Suprapubic skin (tissue), 4 donors: ENCODE measurements around the gene ACTL9. TPM values are rescaled to one million over a fixed set of nuclear protein-coding genes. Genes with fewer than 3 reads are reported as not detected.
"Not testable (repeated sequence)": the region's sequence is repeated elsewhere in the genome, so short reads cannot be mapped to it uniquely, and the experiment has no call there.

ENCODE experiments used
- DNase-seq, 2 donors: peaks; one replicate each; pipeline ENCODE4 v3.0.0-alpha.2; 2019; ENCODE audit warnings: low spot score in 2 of 2
- H3K27ac ChIP-seq: fragments of 200-600 bp; sonication (generic); one replicate; pipeline ENCODE4 v1.5.1; 2019
- H3K27me3 ChIP-seq: fragments of 200-600 bp; sonication (generic); one replicate; pipeline ENCODE4 v1.5.1; 2019
- H3K36me3 ChIP-seq: fragments of 200-600 bp; sonication (generic); one replicate; pipeline ENCODE4 v1.5.1; 2019
- H3K4me1 ChIP-seq: fragments of 200-600 bp; sonication (generic); one replicate; pipeline ENCODE4 v1.5.1; 2019
- H3K4me3 ChIP-seq: fragments of 200-600 bp; sonication (generic); one replicate; pipeline ENCODE4 v1.5.1; 2019; ENCODE audit warnings: mild to moderate bottlenecking
- H3K9me3 ChIP-seq: fragments of 200-600 bp; sonication (generic); one replicate; pipeline ENCODE4 v1.5.1; 2019
- CTCF ChIP-seq, 2 donors: fragments of 200-600 bp in 1 of 2; fragments of 450-650 bp in 1 of 2; sonication (generic) in 1 of 2; IDR thresholded peaks; one replicate each; pipeline ENCODE4 v1.5.1; 2016 to 2019; ENCODE audit warnings: antibody characterized with exemption in 2 of 2, mild to moderate bottlenecking in 1 of 2, moderate library complexity in 1 of 2
- EP300 ChIP-seq: sonication (generic); formaldehyde crosslinking; IDR thresholded peaks from one replicate; pipeline ENCODE4 v1.6.1; 2017; ENCODE audit warnings: antibody characterized with exemption
- POLR2A ChIP-seq, 2 donors: fragments of 450-650 bp; IDR thresholded peaks; one replicate each; pipeline ENCODE4 v1.6.1; 2017; ENCODE audit warnings: antibody characterized with exemption in 2 of 2, mild to moderate bottlenecking in 2 of 2, moderate library complexity in 2 of 2
- POLR2AphosphoS5 ChIP-seq, 3 donors: sonication (generic); formaldehyde crosslinking; IDR thresholded peaks; one replicate each; pipeline ENCODE4 v1.6.1; 2017; ENCODE audit warnings: antibody characterized with exemption in 3 of 3
- WGBS: methylation state at CpG from one replicate; pipeline ENCODE4 v1.1.5; 2018; 5-methylcytosine and 5-hydroxymethylcytosine counted together
- total RNA-seq, 4 donors: library from RNA; depleted of rRNA; stranded (reverse); fragments of >200 nt; gene quantifications; one replicate each; pipeline ENCODE4 v1.1.0, GENCODE V29; 2016

Gene ACTL9
- not detected for total RNA-seq

- 66% methylated on average over 17 of the region's 23 CpGs for WGBS
- no peak within 1 kb of the TSS for H3K27ac ChIP-seq
- H3K4me3 ChIP-seq: no peak within 1 kb of the TSS
- DNase-seq: no peak
- no peaks in the 10 kb centered on the region for H3K36me3 ChIP-seq
- TF ChIP-seq POLR2AphosphoS5 (IDR thresholded peaks at IDR 0.05): no peak
- no peak for TF ChIP-seq EP300
- TF ChIP-seq CTCF (IDR thresholded peaks at IDR 0.05): no peak
- no peak for TF ChIP-seq POLR2A (IDR thresholded peaks at IDR 0.05)
- peaks cover 55% of the 10 kb centered on the region for H3K27me3 ChIP-seq
- H3K4me1 ChIP-seq: no peaks in the 10 kb centered on the region
- no peaks in the 10 kb centered on the region for H3K9me3 ChIP-seq
Measured at GRCh38 chr19:8698433-8699063, at the start of gene ACTL9. ACTL9 (minus strand) TSS chr19:8698795; CDS start chr19:8698701, 94 bp downstream.

DNA sequence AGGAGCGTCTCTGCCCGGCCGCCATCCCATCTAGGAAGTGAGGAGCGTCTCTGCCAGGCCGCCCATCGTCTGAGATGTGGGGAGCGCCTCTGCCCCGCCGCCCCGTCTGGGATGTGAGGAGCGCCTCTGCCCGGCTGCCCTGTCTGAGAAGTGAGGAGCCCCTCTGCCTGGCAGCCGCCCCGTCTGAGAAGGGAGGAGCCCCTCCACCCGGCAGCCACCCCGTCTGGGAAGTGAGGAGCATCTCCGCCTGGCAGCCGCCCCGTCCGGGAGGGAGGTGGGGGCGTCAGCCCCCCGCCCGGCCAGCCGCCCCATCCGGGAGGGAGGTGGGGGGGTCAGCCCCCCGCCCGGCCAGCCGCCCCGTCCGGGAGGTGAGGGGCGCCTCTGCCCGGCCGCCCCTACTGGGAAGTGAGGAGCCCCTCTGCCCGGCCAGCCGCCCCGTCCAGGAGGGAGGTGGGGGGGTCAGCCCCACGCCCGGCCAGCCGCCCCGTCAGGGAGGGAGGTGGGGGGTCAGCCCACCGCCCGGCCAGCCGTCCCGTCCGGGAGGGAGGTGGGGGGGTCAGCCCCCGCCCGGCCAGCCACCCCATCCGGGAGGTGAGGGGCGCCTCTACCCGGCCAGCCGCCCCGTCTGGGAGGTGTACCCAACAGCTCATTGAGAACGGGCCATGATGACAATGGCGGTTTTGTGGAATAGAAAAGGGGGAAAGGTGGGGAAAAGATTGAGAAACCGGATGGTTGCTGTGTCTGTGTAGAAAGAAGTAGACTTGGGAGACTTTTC is 40.9 kb upstream of the ACTL9 start:
- not testable (repeated sequence) for DNase-seq, H3K4me3 ChIP-seq, H3K27ac ChIP-seq, H3K9me3 ChIP-seq, H3K36me3 ChIP-seq, H3K27me3 ChIP-seq, H3K4me1 ChIP-seq
- 91% methylated on average over 13 of the region's 55 CpGs for WGBS

GRCh38 chr19:8738377-8738776 is 39.8 kb upstream of the ACTL9 start:
- Histone ChIP-seq H3K4me1 (no peaks in the 10 kb centered on the region), H3K27ac (no peak overlapping the region), H3K27me3 (no peaks in the 10 kb centered on the region), H3K4me3 (no peak overlapping the region), H3K9me3 (no peaks in the 10 kb centered on the region), H3K36me3 (no peaks in the 10 kb centered on the region)
- no peak for DNase-seq
- TF ChIP-seq EP300 (no peak), POLR2AphosphoS5 (IDR thresholded peaks at IDR 0.05) (no peak), CTCF (IDR thresholded peaks at IDR 0.05) (no peak), POLR2A (IDR thresholded peaks at IDR 0.05) (no peak)
- WGBS: 90% methylated on average over 8 of the region's 8 CpGs

DNA sequence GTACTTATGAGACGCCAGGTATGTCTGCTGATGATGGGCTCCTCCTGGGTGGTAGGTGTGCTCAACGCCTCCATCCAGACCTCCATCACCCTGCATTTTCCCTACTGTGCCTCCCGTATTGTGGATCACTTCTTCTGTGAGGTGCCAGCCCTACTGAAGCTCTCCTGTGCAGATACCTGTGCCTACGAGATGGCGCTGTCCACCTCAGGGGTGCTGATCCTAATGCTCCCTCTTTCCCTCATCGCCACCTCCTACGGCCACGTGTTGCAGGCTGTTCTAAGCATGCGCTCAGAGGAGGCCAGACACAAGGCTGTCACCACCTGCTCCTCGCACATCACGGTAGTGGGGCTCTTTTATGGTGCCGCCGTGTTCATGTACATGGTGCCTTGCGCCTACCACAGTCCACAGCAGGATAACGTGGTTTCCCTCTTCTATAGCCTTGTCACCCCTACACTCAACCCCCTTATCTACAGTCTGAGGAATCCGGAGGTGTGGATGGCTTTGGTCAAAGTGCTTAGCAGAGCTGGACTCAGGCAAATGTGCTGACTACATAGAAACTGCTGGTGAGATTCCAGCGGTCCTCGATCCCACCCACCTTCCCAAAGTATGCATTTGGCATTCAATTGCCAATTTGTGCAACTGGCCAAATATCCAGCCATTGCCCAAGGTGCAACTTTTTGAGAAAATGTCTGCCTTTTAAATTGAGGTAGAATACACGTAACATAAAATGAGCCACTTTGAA is 33.0 kb upstream of the ACTL9 start:
- no peak for TF ChIP-seq EP300
- TF ChIP-seq CTCF (IDR thresholded peaks at IDR 0.05): no peak
- no peak for TF ChIP-seq POLR2AphosphoS5 (IDR thresholded peaks at IDR 0.05)
- TF ChIP-seq POLR2A (IDR thresholded peaks at IDR 0.05): no peak
- no peaks in the 10 kb centered on the region for H3K36me3 ChIP-seq
- H3K27ac ChIP-seq: no peak overlapping the region
- no peaks in the 10 kb centered on the region for H3K27me3 ChIP-seq
- no peak for DNase-seq
- H3K4me3 ChIP-seq: no peak overlapping the region
- H3K4me1 ChIP-seq: no peaks in the 10 kb centered on the region
- WGBS: 54% methylated on average over 18 of the region's 19 CpGs
- H3K9me3 ChIP-seq: no peaks in the 10 kb centered on the region

DNA sequence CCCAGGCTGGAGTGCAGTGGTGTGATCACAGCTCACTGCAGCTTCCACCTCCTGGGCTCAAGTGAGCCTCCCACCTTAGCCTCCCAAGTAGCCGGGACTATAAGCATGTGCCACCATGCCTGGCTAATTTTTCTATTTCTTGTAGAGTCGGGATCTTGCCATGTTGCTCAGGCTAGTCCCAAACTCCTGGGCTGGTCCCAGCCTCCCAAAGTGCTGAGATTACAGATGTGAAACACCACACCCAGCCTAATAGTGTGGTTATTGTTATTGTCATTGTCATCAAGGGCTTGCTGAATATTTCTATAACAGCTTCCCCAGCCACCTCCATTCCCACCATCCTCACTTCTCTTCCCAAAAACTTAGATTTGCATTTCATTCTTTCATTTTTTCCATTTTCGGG is 25.7 kb upstream of the ACTL9 start:
- WGBS: 68% methylated on average over 3 of the region's 3 CpGs
- Histone ChIP-seq H3K4me1 (no peaks in the 10 kb centered on the region), H3K27me3 (peaks cover 9% of the 10 kb centered on the region), H3K9me3 (no peaks in the 10 kb centered on the region), H3K27ac (no peak overlapping the region), H3K36me3 (no peaks in the 10 kb centered on the region), H3K4me3 (no peak overlapping the region)
- no peak for TF ChIP-seq POLR2A (IDR thresholded peaks at IDR 0.05)
- no peak for TF ChIP-seq POLR2AphosphoS5 (IDR thresholded peaks at IDR 0.05)
- no peak for TF ChIP-seq EP300
- TF ChIP-seq CTCF (IDR thresholded peaks at IDR 0.05): no peak
- DNase-seq: no peak
